GM21717 (cell line): ENCODE results near the gene SYP.
A peak's percentile ranks its signal among the peaks of the same experiment; 100 is the strongest.
"Not testable (repeated sequence)": the region's sequence is repeated elsewhere in the genome, so short reads cannot be mapped to it uniquely, and the experiment has no call there.

ENCODE experiments used
- ATAC-seq: cut with Tn5 transposase; IDR thresholded peaks from one replicate; pipeline ENCODE4 v1.9.1; 2021; ENCODE audit warnings: mild to moderate bottlenecking, moderate library complexity; ENCODE audit not compliant: unreplicated experiment

SYP gene

DNA sequence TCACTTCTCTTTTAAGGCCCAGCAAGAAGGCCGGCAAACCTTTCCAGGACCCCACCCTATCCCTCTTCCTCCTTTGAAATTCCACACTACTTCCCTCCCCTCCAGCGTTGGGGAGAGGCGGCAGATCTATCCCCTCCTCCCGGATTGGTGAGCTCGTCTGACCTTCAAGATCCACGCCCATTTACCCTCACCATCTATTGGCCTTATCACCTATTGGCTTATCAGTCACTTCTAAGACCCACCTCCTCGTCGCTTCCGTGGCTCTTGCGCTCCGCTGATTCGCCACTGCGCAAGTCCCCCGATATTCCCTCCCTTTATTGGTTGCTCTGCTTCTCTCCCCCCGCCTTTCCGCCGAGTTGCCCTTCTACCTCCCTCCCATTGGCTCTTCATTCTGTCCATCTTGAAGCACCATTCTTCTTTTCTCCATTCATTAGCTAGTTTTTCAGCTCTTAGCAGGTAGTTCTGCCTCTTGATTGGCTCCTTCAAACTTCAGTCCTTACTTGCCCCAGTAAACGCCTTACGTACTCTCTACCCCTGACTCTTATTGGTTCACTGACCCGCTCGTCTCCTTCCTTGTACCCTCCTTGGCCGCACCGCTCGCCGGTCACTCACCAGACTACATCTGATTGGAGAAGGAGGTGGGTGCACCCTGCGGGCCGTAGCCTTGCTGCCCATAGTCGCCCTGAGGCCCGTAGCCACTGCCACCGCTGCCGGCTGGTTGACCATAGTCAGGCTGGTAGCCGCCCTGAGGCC is 9.0 kb downstream of the SYP start:
- ATAC-seq: peak; percentile 89

DNA sequence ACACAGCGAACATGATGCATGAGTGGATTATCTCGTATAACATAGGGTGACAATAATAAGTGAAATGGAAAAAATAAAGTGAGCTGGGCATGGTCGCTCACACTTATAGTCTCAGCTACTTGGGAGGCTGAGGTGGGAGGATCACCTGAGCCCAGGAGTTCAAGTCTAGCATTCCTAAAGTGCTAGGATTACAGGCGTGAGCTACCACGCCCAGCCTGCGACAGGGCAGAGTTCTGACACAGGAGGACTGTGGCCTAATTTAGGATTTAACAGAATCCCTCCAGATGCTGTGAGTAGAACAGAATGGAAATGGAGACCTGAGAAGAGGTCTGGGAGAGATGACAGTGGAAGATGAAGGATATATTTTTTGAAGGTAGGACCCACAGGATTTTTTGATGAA is 10.4 kb downstream of the SYP start:
- no peak for ATAC-seq

DNA sequence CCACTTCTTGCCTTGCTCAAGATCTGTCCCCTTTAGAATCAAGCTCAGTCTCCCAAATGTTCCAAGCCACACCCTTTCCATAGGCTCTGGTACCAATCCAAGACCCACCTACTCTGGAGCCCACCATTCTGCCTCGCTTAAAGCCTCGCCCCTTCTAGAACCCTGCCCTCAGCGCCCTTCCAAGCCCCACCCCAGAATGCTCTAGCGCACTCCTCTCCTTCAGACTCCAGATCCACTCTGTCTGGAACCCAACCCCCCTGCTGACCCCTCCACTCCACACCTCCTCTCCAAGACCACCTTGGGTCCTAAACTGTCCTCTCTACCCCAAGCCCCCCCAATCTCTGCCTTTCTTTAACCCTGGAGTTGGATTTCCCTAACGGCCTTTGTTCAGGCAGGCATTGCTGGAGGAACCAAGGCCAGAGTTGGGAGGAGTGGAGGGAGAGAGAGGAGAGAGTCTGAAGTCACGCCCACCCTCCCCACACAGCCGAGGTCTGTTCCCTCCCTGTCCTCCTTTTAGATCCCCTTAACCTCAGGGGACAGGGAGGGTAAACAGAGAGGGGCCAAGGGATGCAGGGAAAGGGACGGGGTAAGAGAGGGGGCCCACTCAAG is 11.4 kb downstream of the SYP start:
- no peak for ATAC-seq

DNA sequence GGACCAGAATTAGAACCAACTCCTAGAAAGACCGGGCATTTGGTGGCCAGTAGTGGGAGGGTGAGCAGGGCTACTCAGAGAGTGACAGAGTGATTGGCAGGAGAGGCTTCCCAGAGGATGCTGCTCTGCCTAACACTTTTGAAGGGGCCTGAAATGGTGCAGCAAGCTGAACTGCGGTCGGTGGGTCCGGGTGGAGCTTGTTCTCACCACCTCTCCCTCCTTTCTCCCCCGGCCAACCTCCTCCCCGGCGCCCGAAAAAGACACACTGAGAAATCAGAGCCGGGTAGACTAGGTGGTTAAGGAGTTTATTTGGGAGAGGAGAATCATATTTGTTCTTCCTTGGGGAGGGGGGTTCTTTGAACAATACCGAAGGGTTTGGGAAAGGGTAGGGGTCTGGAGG is 12.5 kb downstream of the SYP start:
- ATAC-seq: no peak

DNA sequence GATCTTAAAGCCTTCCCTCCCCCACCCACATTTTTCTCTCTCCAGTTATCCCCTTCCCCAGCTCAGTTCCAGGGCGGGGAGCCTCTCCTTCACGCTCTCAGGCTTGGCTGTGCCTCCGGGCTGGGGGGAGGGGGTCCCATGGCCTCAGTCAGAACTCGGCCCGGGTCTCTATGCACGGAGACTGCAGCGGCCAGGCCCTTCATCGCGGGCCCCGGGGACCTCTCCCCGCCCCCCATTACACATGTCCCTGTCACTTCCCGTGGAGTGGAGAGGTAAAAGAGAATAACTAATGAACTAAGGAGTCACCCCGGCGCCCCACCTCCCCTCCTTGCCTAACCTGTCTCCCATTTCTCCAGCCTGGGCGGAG is 13.0 kb downstream of the SYP start:
- no peak for ATAC-seq

DNA sequence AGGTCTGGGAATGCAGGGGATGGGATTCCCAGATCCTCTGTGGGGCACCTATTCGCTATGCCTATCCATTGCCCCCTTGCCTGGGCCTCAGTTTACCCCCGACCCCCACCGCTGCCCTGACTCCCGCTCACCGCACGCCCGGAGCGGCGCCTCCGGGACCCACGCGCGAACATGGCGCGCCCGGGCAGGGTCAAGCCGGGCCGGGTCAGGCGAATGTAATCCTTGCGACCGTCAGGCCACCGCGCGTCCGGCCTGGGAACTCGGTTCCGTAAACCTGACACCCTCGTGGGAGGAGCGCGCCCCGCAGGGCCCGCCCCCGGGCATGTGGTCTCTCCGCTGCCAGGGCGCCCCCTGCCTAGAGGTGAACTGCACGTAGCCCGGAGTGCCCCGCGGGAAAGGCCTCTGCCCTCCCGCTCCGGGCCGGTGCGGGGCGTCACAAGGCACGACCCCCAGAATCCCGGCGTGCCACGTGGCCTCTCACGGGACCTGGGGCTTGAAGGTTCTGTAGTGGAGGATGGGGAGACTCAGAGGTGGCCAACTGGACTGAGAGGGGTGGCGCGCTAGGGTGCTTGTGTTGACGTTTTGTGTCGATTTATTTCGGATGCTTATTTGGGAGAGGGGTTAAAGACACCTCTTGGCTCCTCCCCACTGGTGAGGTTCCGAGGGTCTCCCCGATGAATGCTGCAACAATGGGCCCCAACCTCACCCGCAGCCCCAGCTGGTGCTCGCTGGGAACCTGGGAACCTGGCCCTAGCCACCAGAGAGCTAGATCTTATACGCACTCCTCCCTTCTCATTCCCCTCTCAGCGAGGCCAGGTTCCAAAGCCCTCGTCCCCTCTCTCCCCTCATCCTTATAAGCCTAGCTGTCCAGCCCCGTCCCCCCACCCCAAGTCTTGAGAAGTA is 13.6 kb downstream of the SYP start, which contains the start of gene PRICKLE3:
TSS of gene PRICKLE3 (minus strand) at position 249 of the 903 bp plus-strand sequence. CDS start at position 173, 76 bp downstream.
- no peak for ATAC-seq

DNA sequence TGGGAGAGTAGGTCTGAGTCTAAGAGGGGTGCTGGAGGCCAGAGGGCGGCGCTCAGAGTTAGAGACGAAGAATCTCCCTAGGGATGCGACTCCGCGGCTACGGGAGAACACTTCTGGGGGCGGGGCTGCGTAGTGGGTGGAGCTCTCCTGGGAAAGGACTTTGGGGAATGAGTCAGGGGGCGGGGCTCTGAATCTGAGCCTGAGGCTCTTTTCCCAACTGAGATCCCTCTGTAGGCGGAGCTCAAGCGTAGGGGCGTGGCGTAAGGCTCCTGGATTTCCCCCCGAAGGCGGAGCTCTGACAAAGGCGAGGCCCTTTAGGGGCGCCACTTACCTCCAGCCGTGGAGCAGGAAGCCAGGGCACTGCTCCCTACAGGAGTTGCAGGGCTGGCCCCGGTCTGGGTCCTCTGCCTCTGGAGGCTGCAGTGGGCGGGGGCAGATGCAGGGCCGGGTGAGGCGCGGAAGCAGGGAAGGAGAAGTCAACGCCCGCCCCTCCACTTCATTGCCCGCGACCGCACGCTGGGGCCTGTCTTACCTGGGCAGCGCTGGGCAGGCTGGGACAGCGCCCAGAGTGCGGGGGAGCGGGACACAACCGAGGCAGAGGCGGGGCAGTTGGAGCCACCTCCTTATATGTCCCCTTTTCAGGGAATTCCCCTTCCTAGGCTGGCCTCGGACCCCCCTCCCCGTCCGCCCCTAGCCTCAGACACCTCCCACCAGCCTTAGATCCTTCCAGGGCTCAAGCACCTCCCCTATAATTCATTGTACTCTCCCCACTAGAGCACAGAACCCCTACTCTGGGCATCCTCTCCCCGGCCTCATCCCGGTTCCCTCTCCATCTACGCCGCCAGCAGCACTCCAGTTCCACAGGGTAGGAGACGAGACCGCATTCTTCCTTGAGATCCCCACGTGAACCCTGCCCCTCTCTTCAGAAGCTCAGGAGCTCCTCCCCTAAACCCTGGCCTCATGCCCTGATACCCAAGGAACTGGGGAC is 15.4 kb downstream of the SYP start:
- no peak for ATAC-seq

DNA sequence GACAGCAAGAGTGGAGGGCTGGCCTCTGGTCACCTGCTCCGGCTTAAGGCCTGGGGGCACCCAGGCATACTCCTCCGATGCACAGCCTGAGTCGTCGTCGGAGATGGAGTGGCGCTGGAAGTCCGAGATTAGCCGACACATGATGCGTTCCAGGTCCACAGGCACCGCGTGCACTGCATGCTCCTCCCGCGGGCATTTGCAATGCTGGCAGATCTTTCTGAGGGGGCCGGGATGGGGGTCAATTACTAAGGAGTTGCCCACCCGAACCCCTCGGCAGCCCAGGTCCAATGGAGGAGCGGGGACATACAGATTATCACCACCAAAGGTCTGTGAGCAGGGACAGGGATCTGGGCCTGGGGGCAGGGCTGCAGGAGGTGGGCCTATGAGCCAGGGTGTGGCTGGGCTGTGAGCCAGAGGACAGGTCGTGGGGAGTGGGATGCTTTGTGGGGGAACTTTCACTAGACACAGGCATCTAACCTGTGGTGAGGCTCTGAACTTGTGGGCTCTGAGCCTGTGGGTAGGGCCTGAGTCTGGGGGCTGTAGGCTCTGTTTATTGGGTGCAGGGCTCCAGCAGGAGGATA is 16.2 kb downstream of the SYP start:
- ATAC-seq: no peak

DNA sequence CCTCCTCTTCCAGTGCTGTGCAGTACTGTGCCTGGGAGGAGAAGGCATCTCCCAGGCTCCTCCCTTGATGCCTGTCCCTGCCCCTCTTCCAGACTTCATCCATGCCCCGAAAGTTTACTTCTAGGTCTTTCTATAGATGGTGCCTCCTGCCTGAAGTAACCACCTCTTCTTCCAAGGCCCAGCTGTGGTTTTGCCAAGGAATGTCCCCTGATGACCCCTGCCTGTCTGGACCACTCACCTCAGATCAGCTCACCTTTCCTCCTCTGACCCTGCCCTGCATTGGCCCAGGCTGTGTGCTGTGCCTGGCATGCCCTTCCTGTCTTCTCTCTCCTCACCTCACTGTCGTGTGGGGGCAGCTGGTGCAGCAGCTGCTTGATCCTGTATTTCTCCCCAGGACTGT is 20.6 kb downstream of the SYP start:
- ATAC-seq: no peak

DNA sequence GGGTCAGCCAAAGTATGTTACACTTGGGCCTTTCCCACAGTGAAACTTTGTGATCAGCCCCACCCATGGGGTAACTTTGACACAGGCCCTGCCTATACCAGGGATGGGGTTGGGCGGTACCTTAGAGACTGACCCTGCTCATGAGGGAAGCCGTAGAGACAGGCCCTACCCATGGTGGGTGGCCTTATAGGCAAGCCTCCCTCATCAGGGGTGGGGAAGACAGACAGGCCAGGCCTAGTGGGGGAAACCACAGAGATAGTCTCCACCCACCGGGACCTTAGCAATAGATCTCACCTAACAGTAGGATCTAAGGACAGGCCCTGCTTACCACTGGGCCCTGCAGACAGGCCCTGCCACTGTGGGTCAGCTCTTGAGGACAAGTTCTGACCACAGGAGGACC is 21.5 kb downstream of the SYP start:
- no peak for ATAC-seq

DNA sequence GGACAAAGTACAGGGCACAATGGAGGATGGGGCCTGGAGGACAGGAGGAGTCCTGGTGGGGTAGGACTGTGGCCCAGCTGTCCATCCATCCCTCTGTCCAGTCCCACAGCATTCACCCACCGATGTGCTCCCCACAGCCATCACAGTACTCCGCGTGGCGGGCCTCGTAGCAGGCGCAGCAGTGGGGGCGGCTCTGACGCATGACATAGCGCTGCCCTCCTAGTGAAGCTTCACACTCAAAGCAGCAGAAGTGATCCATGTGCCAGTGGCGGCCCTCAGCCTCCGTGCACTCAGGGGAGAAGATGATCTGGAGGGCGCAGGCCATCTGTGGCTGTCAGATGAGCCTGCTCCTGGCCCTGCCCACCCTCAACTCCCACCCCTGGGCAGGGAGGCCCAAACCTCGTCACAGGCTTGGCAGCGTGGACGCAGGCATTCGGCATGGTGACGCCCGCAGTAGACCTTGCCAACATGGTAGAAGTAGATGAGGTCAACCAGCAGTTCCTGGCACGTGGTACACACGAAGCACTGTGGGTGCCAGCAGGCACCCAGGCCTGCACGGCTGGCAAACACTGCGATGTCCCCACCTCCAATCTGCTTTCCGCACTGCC is 22.0 kb downstream of the SYP start:
- no peak for ATAC-seq

DNA sequence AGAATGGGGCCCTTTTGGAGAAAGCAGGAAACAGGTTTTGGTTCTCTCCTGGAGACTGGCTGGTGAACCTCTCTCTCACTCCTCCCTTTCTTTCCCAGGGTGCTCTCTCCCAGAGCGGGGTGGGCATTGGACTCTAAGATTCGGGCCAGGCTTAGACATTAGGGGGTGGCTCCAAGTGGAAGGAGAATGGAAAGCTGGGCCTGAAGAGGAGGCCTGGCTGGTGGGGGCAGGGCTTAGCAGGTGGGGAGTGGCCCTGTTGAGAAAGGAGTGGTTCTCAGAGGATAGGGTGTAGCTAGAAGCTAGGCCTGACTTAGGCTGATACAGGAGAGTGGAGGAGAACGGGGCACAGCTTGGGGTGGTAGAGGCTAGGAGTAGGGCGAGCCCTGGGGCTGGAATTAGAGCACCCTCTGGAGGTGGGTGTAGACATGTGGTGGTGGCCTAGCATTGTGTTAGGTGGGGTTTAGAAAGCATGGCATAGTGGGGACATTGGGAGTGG is 22.6 kb downstream of the SYP start:
- no peak for ATAC-seq

DNA sequence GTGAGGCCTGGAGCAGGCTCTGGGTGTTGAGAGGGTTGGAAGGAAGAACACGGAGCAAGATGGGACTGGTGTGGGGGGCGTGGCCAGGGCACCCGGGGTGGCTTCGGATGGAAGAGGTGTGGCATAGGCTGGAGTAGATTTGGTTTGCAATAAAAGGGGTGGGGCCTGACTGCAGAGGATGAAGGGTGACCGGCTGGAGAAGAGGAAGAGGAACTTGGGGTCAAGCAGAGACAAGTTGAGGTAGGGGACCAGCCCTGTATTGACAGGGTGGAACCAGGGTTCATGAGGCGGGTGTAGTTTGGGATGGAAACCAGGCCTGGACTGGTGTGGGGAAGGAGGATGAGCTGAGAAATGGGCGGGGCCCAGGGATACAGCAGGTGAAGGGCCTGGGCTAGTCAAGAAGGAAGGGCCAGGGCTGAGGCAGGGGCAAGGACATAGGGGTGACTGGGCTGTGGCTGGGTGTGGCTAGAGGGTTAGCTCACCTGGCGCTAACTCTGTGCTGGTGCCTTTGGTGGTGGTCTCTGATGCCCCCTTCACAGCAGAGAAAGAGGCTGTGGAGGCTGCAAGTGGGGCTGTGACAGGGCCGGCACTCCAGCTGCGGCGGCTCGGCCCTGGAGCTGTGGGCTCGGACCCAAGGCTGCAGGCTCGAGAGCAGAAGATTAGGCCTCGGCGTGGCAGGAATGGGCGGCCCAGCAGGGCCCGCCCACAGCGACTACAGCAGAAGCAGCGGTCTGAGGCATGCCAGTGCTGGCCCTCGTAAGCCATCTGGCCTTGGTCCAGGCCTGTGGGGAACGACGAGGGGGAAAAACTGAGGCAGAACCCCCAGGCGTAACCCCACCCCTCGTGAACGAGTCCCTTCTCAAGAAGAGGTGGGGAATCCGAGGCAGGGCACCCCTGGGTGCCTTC is 23.3 kb downstream of the SYP start:
- no peak for ATAC-seq

DNA sequence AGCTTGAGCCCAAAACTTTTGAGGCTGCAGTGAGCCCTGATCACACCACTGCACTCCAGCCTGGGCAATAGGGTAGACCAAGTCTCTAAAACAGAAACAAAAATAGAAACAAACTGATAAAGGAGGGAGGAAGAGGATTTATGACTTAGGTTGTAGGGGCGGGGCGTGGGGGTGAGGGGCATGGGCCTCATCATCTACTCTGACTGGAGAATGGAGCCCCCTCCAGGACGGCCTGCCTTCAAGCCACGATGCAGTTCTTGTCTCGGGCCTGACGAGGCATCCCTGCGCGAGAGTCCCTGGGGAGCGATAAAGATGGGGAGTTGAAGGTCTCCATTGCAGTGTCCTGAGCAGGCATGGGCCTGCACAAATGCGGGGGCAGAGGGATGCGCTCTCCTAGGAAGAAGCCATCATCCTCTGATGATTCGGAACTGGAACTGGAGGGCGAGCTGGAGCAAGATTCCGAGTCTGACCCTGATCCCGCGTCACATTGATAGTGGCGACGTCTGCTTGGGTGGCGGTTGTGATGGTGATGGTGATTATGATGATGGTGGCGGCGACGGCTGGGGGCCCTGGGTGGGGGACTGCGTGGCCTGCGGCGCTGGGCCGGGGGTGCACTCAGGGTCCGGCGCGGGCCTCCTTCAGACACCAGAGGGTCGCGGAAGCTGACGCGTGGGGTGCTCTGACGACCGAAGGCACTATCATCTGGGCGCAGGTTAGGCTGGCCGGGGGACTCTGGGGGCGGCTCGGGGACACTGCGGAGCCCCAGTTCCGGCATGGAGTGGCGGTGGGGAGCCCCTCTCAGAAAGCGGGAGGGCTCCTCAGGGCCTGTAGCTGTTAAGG is 24.3 kb downstream of the SYP start:
- ATAC-seq: no peak

DNA sequence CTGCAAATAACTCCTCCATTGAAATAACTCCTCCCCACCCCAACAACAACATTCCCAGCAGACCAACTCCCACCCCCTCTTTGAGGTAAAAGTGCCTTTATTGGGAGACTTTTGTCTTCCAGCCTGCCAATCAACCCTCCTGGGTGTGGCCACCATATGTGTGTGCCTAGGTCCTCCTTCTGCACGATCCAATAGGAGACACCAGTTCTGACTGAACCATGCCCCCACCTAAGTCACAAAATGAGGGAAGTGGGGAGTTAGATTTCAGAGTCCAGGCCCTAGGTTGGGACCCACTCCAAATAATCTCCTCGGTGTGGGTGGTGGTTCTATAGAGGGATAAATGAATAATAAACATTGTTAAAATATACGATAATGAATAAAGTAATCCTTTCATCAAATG is 25.3 kb downstream of the SYP start:
- ATAC-seq: no peak

DNA sequence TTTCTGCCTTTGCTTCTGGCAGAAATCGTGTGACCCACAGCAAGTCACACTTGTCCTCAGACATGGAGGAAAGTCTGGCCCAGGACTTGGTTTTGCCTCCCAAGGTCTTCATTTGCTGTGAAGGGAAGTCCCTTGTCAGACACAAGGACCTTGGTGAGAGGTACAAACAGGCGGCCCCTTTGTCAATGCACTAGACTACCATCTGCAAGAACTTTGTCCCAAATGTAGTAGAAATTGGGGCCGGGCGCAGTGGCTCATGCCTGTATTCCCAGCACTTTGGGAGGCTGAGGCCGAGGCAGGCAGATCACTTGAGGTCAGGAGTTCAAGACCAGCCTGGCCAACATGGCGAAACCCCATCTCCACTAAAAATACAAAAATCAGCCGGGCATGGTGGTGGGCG is 26.4 kb downstream of the SYP start:
- not testable (repeated sequence) for ATAC-seq

DNA sequence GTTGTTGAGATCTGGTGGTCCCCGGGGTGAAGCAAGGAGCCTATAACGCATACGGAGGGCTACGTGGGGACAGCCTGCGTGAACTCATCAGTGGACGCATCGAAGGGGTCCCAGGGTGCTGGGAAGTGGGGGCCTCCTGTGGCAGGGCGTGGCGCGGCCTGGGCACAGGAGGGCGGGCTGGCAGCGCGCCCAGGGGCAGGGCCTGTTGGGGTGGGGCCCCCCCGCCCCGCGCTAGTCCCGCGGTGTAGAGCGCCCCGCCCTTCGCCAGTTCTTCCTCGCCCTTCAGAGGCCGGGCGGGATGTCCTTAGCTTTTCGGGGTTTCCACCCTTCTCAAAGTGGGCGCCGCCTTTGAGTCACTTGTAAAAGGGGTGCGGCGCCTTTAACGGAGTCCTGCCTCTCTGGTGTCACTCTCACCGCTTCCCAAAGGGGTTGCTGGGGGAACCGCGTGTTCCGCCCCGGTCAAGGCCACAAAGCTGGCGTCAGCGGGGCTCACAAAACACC is 27.7 kb downstream of the SYP start:
- ATAC-seq: peak; percentile 59
